B cell (primary cell): Measurements from ENCODE around the gene CHAC1. TPM values are rescaled to one million over a fixed set of nuclear protein-coding genes. Genes with fewer than 3 reads are reported as not detected.

Experiments
- polyA plus RNA-seq: library from polyadenylated mRNA; depleted of rRNA; stranded (reverse); fragments of >200 nt; gene quantifications from 2 replicates; pipeline ENCODE4 v1.2.3, GENCODE V29; 2012
- small RNA-seq: library from RNA; depleted of rRNA; stranded (forward); fragments of <200 nt; gene quantifications from one replicate; pipeline ENCODE3, GENCODE V24; 2012; ENCODE audit warnings: low replicate concordance, low read depth; ENCODE audit not compliant: insufficient read length
- total RNA-seq, 2 donors: library from RNA; stranded (reverse); fragments of 120-200 nt in 1 of 2; gene quantifications; 1 replicate in 1 of 2; 2 replicates in 1 of 2; pipeline versions ENCODE4 v1.2.3 to v1.2.4, GENCODE V29; 2013 to 2022

CHAC1 gene
- total and polyA plus RNA-seq, 2 donors (not counting 1 experiment from before 2014, with no cell fraction given) = 0.81 to 3.6 TPM

Small RNA genes within 50 kb of the gene (small RNA-seq; reads per million reads assigned to genes)
- not detected for gene ISCA1P4

Other genes with a start within 250 kb of the CHAC1 start
- 22.1 and 24.2 TPM in 2 replicates for gene RMDN3, start 198.2 kb upstream of the CHAC1 start, total RNA-seq
- 11.6 and 12.4 TPM in 2 replicates for gene RMDN3, start 198.2 kb upstream of the CHAC1 start, polyA plus RNA-seq
- 23.1 and 23.7 TPM in 2 replicates for gene GCHFR, start 189.4 kb upstream of the CHAC1 start, total RNA-seq
- gene GCHFR, start 189.4 kb upstream of the CHAC1 start, polyA plus RNA-seq = 6.2 and 14.3 TPM in 2 replicates
- gene C15orf62, start 183.5 kb upstream of the CHAC1 start, total RNA-seq = 8.6 and 9.5 TPM in 2 replicates
- gene C15orf62, start 183.5 kb upstream of the CHAC1 start, polyA plus RNA-seq = 0.30 and 0.50 TPM in 2 replicates
- 29.4 and 29.8 TPM in 2 replicates for gene ZFYVE19, start 146.4 kb upstream of the CHAC1 start, total RNA-seq
- 55.8 and 60.5 TPM in 2 replicates for gene ZFYVE19, start 146.4 kb upstream of the CHAC1 start, polyA plus RNA-seq
- 46.1 and 52.3 TPM in 2 replicates for gene DNAJC17, start 146.0 kb upstream of the CHAC1 start, total RNA-seq
- 27.3 and 30.5 TPM in 2 replicates for gene DNAJC17, start 146.0 kb upstream of the CHAC1 start, polyA plus RNA-seq
- gene PPP1R14D, start 124.8 kb upstream of the CHAC1 start, total RNA-seq = not detected in 2 replicates
- gene PPP1R14D, start 124.8 kb upstream of the CHAC1 start, polyA plus RNA-seq = 0.19 TPM in 1 of 2 replicates, not detected in the other
- gene SPINT1, start 109.4 kb upstream of the CHAC1 start, total RNA-seq = 14.4 and 18.2 TPM in 2 replicates
- gene SPINT1, start 109.4 kb upstream of the CHAC1 start, polyA plus RNA-seq = 12.3 and 21.3 TPM in 2 replicates
- 0.41 and 0.54 TPM in 2 replicates for gene RHOV, start 79.2 kb upstream of the CHAC1 start, total RNA-seq
- 0.09 TPM in 1 of 2 replicates, not detected in the other for gene RHOV, start 79.2 kb upstream of the CHAC1 start, polyA plus RNA-seq
- 29.6 TPM in 2 replicates for gene VPS18, start 59.0 kb upstream of the CHAC1 start, total RNA-seq
- 13.6 and 22.0 TPM in 2 replicates for gene VPS18, start 59.0 kb upstream of the CHAC1 start, polyA plus RNA-seq
- 0.30 and 0.36 TPM in 2 replicates for gene DLL4, start 24.1 kb upstream of the CHAC1 start, total RNA-seq
- 0.07 and 0.10 TPM in 2 replicates for gene DLL4, start 24.1 kb upstream of the CHAC1 start, polyA plus RNA-seq
- 55.7 and 57.8 TPM in 2 replicates for gene INO80, start 162.8 kb downstream of the CHAC1 start, total RNA-seq
- 14.7 and 16.3 TPM in 2 replicates for gene INO80, start 162.8 kb downstream of the CHAC1 start, polyA plus RNA-seq